ENCODE data around the gene SGMS1. TPM values are rescaled to one million over a fixed set of nuclear protein-coding genes. Genes with fewer than 3 reads are reported as not detected.
A peak's percentile ranks its signal among the peaks of the same experiment; 100 is the strongest.

SGMS1 gene
- total and polyA plus RNA-seq, 4 donors = 8.9 to 54.3 (median 22.2) TPM

GRCh38 chr10:50582766-50583762, 40.7 kb downstream of the SGMS1 start:
- no peaks in the 10 kb centered on the region for H3K27me3 ChIP-seq (ENCODE audit: control insufficient read depth in 1 of 2, insufficient read depth in 2 of 2, low read length in 1 of 2)
- H3K9me3 ChIP-seq (ENCODE audit: control insufficient read depth, low read length) = no peaks in the 10 kb centered on the region
- H3K36me3 ChIP-seq (ENCODE audit: control insufficient read depth in 1 of 2, insufficient read depth in 2 of 2, low read length in 1 of 2) = no peaks in the 10 kb centered on the region
- H3K4me1 ChIP-seq (ENCODE audit: control insufficient read depth in 1 of 2, insufficient read depth in 2 of 2, low read length in 2 of 2) = peaks cover 0 to 4% of the 10 kb centered on the region in 2 donors
- no peak overlapping the region for H3K4me3 ChIP-seq (ENCODE audit: low read length in 2 of 2)
- intact Hi-C loops (cut with DNase I) = no loop called here
- DNase-seq = no peak
- whole genome bisulfite sequencing, 2 donors = 97 to 100% methylated on average over 2 of the region's 2 CpGs
- H3K27ac ChIP-seq (ENCODE audit: low read depth in 1 of 2, low read length in 2 of 2) = no peak overlapping the region
- no peak for ATAC-seq (ENCODE audit: low FRiP score)

- ATAC-seq (ENCODE audit: low FRiP score) (no peak), DNase-seq (no peak)
- H3K4me3 ChIP-seq (ENCODE audit: low read length in 2 of 2) = no peak overlapping the region
- H3K27me3 ChIP-seq (ENCODE audit: control insufficient read depth in 1 of 2, insufficient read depth in 2 of 2, low read length in 1 of 2) = no peaks in the 10 kb centered on the region
- H3K36me3 ChIP-seq (ENCODE audit: control insufficient read depth in 1 of 2, insufficient read depth in 2 of 2, low read length in 1 of 2) = no peaks in the 10 kb centered on the region
- intact Hi-C loops (cut with DNase I) = no loop called here
- peaks cover under 1 to 4% of the 10 kb centered on the region in 2 donors for H3K4me1 ChIP-seq (ENCODE audit: control insufficient read depth in 1 of 2, insufficient read depth in 2 of 2, low read length in 2 of 2)
- no peaks in the 10 kb centered on the region for H3K9me3 ChIP-seq (ENCODE audit: control insufficient read depth, low read length)
- WGBS, 2 donors = 49 to 65% methylated on average over 5 of the region's 5 CpGs
- H3K27ac ChIP-seq (ENCODE audit: low read depth in 1 of 2, low read length in 2 of 2) = no peak overlapping the region
These were observed 41.7 kb downstream of the SGMS1 start for GRCh38 chr10:50582046-50582445.

- no peak for ATAC-seq (ENCODE audit: low FRiP score)
- H3K27me3 ChIP-seq (ENCODE audit: control insufficient read depth in 1 of 2, insufficient read depth in 2 of 2, low read length in 1 of 2) = no peaks in the 10 kb centered on the region
- H3K4me3 ChIP-seq (ENCODE audit: low read length in 2 of 2) = no peak overlapping the region
- H3K9me3 ChIP-seq (ENCODE audit: control insufficient read depth, low read length) = no peaks in the 10 kb centered on the region
- intact Hi-C loops (cut with DNase I) = no loop called here
- H3K4me1 ChIP-seq (ENCODE audit: control insufficient read depth in 1 of 2, insufficient read depth in 2 of 2, low read length in 2 of 2) = peaks cover 5 to 6% of the 10 kb centered on the region in 2 donors
- 96% methylated on average over 7 of the region's 7 CpGs for WGBS, 2 donors
- H3K36me3 ChIP-seq (ENCODE audit: control insufficient read depth in 1 of 2, insufficient read depth in 2 of 2, low read length in 1 of 2) = no peaks in the 10 kb centered on the region
- no peak for DNase-seq
- H3K27ac ChIP-seq (ENCODE audit: low read depth in 1 of 2, low read length in 2 of 2) = no peak overlapping the region
These were observed 43.4 kb downstream of the SGMS1 start for GRCh38 chr10:50580262-50580891.

- Histone ChIP-seq H3K36me3 (ENCODE audit: control insufficient read depth in 1 of 2, insufficient read depth in 2 of 2, low read length in 1 of 2) (no peaks in the 10 kb centered on the region), H3K27me3 (ENCODE audit: control insufficient read depth in 1 of 2, insufficient read depth in 2 of 2, low read length in 1 of 2) (no peaks in the 10 kb centered on the region), H3K4me3 (ENCODE audit: low read length in 2 of 2) (no peak overlapping the region), H3K4me1 (ENCODE audit: control insufficient read depth in 1 of 2, insufficient read depth in 2 of 2, low read length in 2 of 2) (peaks cover 5 to 6% of the 10 kb centered on the region in 2 donors), H3K27ac (ENCODE audit: low read depth in 1 of 2, low read length in 2 of 2) (no peak overlapping the region), H3K9me3 (ENCODE audit: control insufficient read depth, low read length) (no peaks in the 10 kb centered on the region)
- DNase-seq (no peak), ATAC-seq (ENCODE audit: low FRiP score) (no peak)
- WGBS, 2 donors = 95 to 96% methylated on average over 4 of the region's 4 CpGs
- intact Hi-C loops (cut with DNase I) = no loop called here
These were observed 44.1 kb downstream of the SGMS1 start for GRCh38 chr10:50579491-50580261.

- Histone ChIP-seq H3K9me3 (ENCODE audit: control insufficient read depth, low read length) (no peaks in the 10 kb centered on the region), H3K27me3 (ENCODE audit: control insufficient read depth in 1 of 2, insufficient read depth in 2 of 2, low read length in 1 of 2) (no peaks in the 10 kb centered on the region), H3K4me3 (ENCODE audit: low read length in 2 of 2) (no peak overlapping the region), H3K4me1 (ENCODE audit: control insufficient read depth in 1 of 2, insufficient read depth in 2 of 2, low read length in 2 of 2) (peaks cover 5 to 6% of the 10 kb centered on the region in 2 donors), H3K36me3 (ENCODE audit: control insufficient read depth in 1 of 2, insufficient read depth in 2 of 2, low read length in 1 of 2) (no peaks in the 10 kb centered on the region), H3K27ac (ENCODE audit: low read depth in 1 of 2, low read length in 2 of 2) (no peak overlapping the region)
- intact Hi-C loops (cut with DNase I) = no loop called here
- WGBS, 2 donors = 96 to 100% methylated on average over 2 of the region's 2 CpGs
- ATAC-seq (ENCODE audit: low FRiP score) (no peak), DNase-seq (no peak)
These were observed 44.8 kb downstream of the SGMS1 start for GRCh38 chr10:50578949-50579348.

DNA sequence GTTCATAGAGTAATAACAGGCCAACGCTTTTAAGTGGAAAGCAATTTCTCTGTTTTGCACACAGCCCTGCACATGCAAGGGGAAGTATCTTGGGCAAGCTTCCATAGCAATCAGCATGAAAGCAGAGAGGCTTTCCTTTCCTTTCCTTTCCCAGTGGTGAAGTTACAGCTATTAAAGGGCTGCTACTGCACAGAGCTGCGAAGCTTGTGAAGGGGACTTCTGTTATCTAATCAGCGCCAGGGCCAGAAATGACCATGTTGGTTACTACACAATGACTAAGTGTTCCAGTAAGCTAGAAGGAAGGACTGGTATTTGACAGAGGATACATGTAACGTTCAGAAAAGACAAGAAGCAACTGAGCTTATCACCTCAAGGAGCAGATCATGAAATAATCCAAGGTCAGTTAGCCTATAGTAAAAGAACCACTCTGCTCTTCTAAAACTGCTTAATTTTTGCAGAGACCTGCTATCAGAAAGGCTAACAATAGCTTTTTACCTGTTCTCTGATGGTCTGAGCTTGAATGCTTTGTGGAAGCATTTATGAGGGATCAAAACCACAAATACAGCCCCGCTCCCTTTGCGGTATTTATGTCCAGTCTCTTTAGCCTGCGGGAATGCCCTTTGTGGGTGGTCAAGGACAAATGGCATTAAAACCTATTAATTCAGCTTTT, 45.9 kb downstream of the SGMS1 start:
- 43 to 47% methylated on average over 7 of the region's 7 CpGs for WGBS, 2 donors
- Histone ChIP-seq H3K27me3 (ENCODE audit: control insufficient read depth in 1 of 2, insufficient read depth in 2 of 2, low read length in 1 of 2) (no peaks in the 10 kb centered on the region), H3K27ac (ENCODE audit: low read depth in 1 of 2, low read length in 2 of 2) (no peak overlapping the region), H3K4me3 (ENCODE audit: low read length in 2 of 2) (no peak overlapping the region), H3K36me3 (ENCODE audit: control insufficient read depth in 1 of 2, insufficient read depth in 2 of 2, low read length in 1 of 2) (no peaks in the 10 kb centered on the region), H3K9me3 (ENCODE audit: control insufficient read depth, low read length) (no peaks in the 10 kb centered on the region), H3K4me1 (ENCODE audit: control insufficient read depth in 1 of 2, insufficient read depth in 2 of 2, low read length in 2 of 2) (peaks cover 5 to 6% of the 10 kb centered on the region in 2 donors)
- intact Hi-C loops (cut with DNase I) = no loop called here
- no peak for DNase-seq
- peak; percentile 70 for ATAC-seq (ENCODE audit: low FRiP score)

DNA sequence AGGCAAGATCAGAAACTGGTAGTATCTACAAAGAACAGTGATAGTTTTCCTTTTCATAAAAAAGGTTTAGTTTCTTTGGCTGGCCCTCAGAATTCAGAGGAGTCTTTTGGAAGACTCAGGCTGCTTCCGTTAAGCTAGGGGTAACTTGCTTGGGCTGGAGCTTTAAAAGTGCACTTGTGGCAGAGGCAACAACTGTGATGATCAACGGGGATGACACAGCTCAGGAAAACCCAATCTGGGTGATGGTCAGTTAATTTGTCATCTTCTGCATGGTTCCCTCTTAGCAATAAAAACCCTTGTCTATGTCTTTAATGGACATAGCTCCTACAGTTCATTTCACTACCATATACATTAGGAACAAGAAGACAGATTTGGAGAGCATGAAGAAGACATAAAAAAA, 46.7 kb downstream of the SGMS1 start:
- Histone ChIP-seq H3K4me3 (ENCODE audit: low read length in 2 of 2) (no peak overlapping the region), H3K36me3 (ENCODE audit: control insufficient read depth in 1 of 2, insufficient read depth in 2 of 2, low read length in 1 of 2) (no peaks in the 10 kb centered on the region), H3K27ac (ENCODE audit: low read depth in 1 of 2, low read length in 2 of 2) (no peak overlapping the region), H3K27me3 (ENCODE audit: control insufficient read depth in 1 of 2, insufficient read depth in 2 of 2, low read length in 1 of 2) (no peaks in the 10 kb centered on the region), H3K9me3 (ENCODE audit: control insufficient read depth, low read length) (no peaks in the 10 kb centered on the region), H3K4me1 (ENCODE audit: control insufficient read depth in 1 of 2, insufficient read depth in 2 of 2, low read length in 2 of 2) (peaks cover 4 to 5% of the 10 kb centered on the region in 2 donors)
- intact Hi-C loops (cut with DNase I) = no loop called here
- DNase-seq = no peak
- 49 to 61% methylated on average over 2 of the region's 2 CpGs for WGBS, 2 donors
- ATAC-seq (ENCODE audit: low FRiP score) = no peak

DNA sequence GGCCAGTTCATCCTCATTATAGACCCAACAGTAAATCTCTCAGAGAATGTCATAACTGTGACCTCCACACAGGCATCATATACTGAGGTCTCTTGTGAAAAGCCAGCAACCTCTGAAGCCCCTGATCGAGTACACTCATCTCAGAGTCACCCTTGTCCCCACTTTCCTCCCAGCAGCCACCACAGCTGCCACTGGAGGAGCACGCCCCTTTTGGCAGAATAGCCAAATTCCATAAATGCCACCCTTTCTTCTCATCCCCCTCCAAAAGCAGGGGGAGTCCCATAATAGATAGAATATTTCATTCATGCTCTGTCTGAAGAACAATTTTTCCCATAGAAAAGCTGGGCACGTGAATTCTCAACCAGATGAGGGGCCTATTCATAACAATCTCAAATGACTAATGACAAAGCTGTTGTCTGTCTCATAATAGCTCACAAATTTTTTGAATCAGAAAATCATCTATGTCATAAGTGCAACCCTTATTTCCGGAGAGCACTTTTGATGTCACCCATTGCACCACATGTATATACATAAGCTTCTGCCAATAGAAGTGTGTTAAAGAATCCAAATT, 47.4 kb downstream of the SGMS1 start:
- Histone ChIP-seq H3K27ac (ENCODE audit: low read depth in 1 of 2, low read length in 2 of 2) (no peak overlapping the region), H3K4me1 (ENCODE audit: control insufficient read depth in 1 of 2, insufficient read depth in 2 of 2, low read length in 2 of 2) (peaks cover 4 to 5% of the 10 kb centered on the region in 2 donors), H3K27me3 (ENCODE audit: control insufficient read depth in 1 of 2, insufficient read depth in 2 of 2, low read length in 1 of 2) (no peaks in the 10 kb centered on the region), H3K36me3 (ENCODE audit: control insufficient read depth in 1 of 2, insufficient read depth in 2 of 2, low read length in 1 of 2) (no peaks in the 10 kb centered on the region), H3K9me3 (ENCODE audit: control insufficient read depth, low read length) (no peaks in the 10 kb centered on the region), H3K4me3 (ENCODE audit: low read length in 2 of 2) (no peak overlapping the region)
- WGBS, 2 donors = 49 to 51% methylated on average over 4 of the region's 4 CpGs
- ATAC-seq (ENCODE audit: low FRiP score) (no peak), DNase-seq (no peak)
- intact Hi-C loops (cut with DNase I) = no loop called here

Measured in aorta (tissue), 5 donors.